ENCODE measurements around the gene CNTNAP3. TPM values are rescaled to one million over a fixed set of nuclear protein-coding genes. Genes with fewer than 3 reads are reported as not detected.
A peak's percentile ranks its signal among the peaks of the same experiment; 100 is the strongest.
"Not testable (repeated sequence)": the region's sequence is repeated elsewhere in the genome, so short reads cannot be mapped to it uniquely, and the experiment has no call there.

The CNTNAP3 gene
- total and polyA plus RNA-seq, 4 donors, result 7.8 to 22.5 (median 15.6) TPM

- WGBS (ENCODE audit: insufficient coverage), result 100% methylated on average over 1 of the region's 2 CpGs
- not testable (repeated sequence) for DNase-seq (ENCODE audit: low read depth in 4 of 6, low spot score in 6 of 6); H3K27ac ChIP-seq (ENCODE audit: low read depth, low read length); H3K9me3 ChIP-seq (ENCODE audit: control insufficient read depth, insufficient read depth, low read length); H3K4me3 ChIP-seq (ENCODE audit: low read depth, low read length); H3K27me3 ChIP-seq (ENCODE audit: control insufficient read depth, insufficient read depth, low read length); H3K36me3 ChIP-seq (ENCODE audit: control insufficient read depth, insufficient read depth, low read length); H3K4me1 ChIP-seq (ENCODE audit: control insufficient read depth, insufficient read depth, low read length)
These were observed 254.1 kb downstream of the CNTNAP3 start for GRCh38 chr9:39033849-39034248.

GRCh38 chr9:39030204-39031019, 257.6 kb downstream of the CNTNAP3 start:
- H3K4me3 ChIP-seq (ENCODE audit: low read depth, low read length); H3K27ac ChIP-seq (ENCODE audit: low read depth, low read length); DNase-seq (ENCODE audit: low read depth in 4 of 6, low spot score in 6 of 6); H3K36me3 ChIP-seq (ENCODE audit: control insufficient read depth, insufficient read depth, low read length); H3K9me3 ChIP-seq (ENCODE audit: control insufficient read depth, insufficient read depth, low read length); H3K4me1 ChIP-seq (ENCODE audit: control insufficient read depth, insufficient read depth, low read length); H3K27me3 ChIP-seq (ENCODE audit: control insufficient read depth, insufficient read depth, low read length): not testable (repeated sequence)
- WGBS (ENCODE audit: insufficient coverage), result 83% methylated on average over 1 of the region's 11 CpGs

GRCh38 chr9:39028855-39029254, 259.1 kb downstream of the CNTNAP3 start:
- H3K9me3 ChIP-seq (ENCODE audit: control insufficient read depth, insufficient read depth, low read length); H3K27ac ChIP-seq (ENCODE audit: low read depth, low read length); H3K4me1 ChIP-seq (ENCODE audit: control insufficient read depth, insufficient read depth, low read length); H3K4me3 ChIP-seq (ENCODE audit: low read depth, low read length); H3K27me3 ChIP-seq (ENCODE audit: control insufficient read depth, insufficient read depth, low read length); H3K36me3 ChIP-seq (ENCODE audit: control insufficient read depth, insufficient read depth, low read length): not testable (repeated sequence)
- 58% methylated on average over 2 of the region's 5 CpGs for WGBS (ENCODE audit: insufficient coverage)
- peak in 2 of 6 donors; percentile 22 to 59 for DNase-seq (ENCODE audit: low read depth in 4 of 6, low spot score in 6 of 6)

GRCh38 chr9:39028168-39028567, 259.8 kb downstream of the CNTNAP3 start:
- H3K9me3 ChIP-seq (ENCODE audit: control insufficient read depth, insufficient read depth, low read length); H3K4me1 ChIP-seq (ENCODE audit: control insufficient read depth, insufficient read depth, low read length); H3K36me3 ChIP-seq (ENCODE audit: control insufficient read depth, insufficient read depth, low read length); H3K4me3 ChIP-seq (ENCODE audit: low read depth, low read length); DNase-seq (ENCODE audit: low read depth in 4 of 6, low spot score in 6 of 6); H3K27me3 ChIP-seq (ENCODE audit: control insufficient read depth, insufficient read depth, low read length); H3K27ac ChIP-seq (ENCODE audit: low read depth, low read length): not testable (repeated sequence)
- 92% methylated on average over 7 of the region's 7 CpGs for WGBS (ENCODE audit: insufficient coverage)

- H3K27me3 ChIP-seq (ENCODE audit: control insufficient read depth, insufficient read depth, low read length); H3K4me3 ChIP-seq (ENCODE audit: low read depth, low read length); H3K27ac ChIP-seq (ENCODE audit: low read depth, low read length); H3K4me1 ChIP-seq (ENCODE audit: control insufficient read depth, insufficient read depth, low read length); H3K36me3 ChIP-seq (ENCODE audit: control insufficient read depth, insufficient read depth, low read length); H3K9me3 ChIP-seq (ENCODE audit: control insufficient read depth, insufficient read depth, low read length); DNase-seq (ENCODE audit: low read depth in 4 of 6, low spot score in 6 of 6): not testable (repeated sequence)
- WGBS (ENCODE audit: insufficient coverage), result 55% methylated on average over 4 of the region's 4 CpGs
These were observed 261.9 kb downstream of the CNTNAP3 start for GRCh38 chr9:39025911-39026588.

Small RNA genes lying within 50 kb of the gene (small RNA-seq; reads per million reads assigned to genes)
- gene RN7SL640P (ENCODE audit: low replicate concordance), result not detected

Other genes with a start within 250 kb of the CNTNAP3 start
- gene SPATA31A1, start 67.5 kb upstream of the CNTNAP3 start, total RNA-seq, result not detected
- not detected for gene SPATA31A1, start 67.5 kb upstream of the CNTNAP3 start, polyA plus RNA-seq (ENCODE audit: insufficient read length in 2 of 2)